IMR-90 (cell line): Measurements from ENCODE around the gene MAGI3. TPM values are rescaled to one million over a fixed set of nuclear protein-coding genes. Genes with fewer than 3 reads are reported as not detected.
A peak's percentile ranks its signal among the peaks of the same experiment; 100 is the strongest.

Experiments used
- ATAC-seq: fragments of 200-7000 bp; cut with Tn5 transposase; 2 replicates; pipeline ENCODE4 v1.9.1; 2020; ENCODE audit warnings: low read depth, mild to moderate bottlenecking, moderate library complexity
- BruUV-seq: library from RNA; stranded (reverse); fragments of 400-500 nt; replicated peaks from 2 replicates; lab custom pipeline; 2021; lab: Mats Ljungman, UMichigan
- CTCF ChIA-PET: fragments of 300-600 bp; formaldehyde crosslinking; extraction: SDS; loops from one replicate; lab custom pipeline; 2021; ENCODE audit warnings: antibody characterized with exemption; lab: Yijun Ruan, JAX
- POLR2A ChIA-PET: fragments of 300-600 bp; sonication (Branson Sonifier 250); formaldehyde crosslinking; loops from one replicate; lab custom pipeline; 2022; ENCODE audit warnings: antibody characterized with exemption; ENCODE audit not compliant: unreplicated experiment; lab: Charles Lee
- DNase-seq: peaks from one replicate; pipeline ENCODE4 v3.0.0; 2013
- H2AFZ ChIP-seq: replicated peaks from 2 replicates; pipeline ENCODE3; 2013; ENCODE audit warnings: low read length, mild to moderate bottlenecking; ENCODE audit not compliant: poor library complexity
- H2AK5ac ChIP-seq: 2 replicates; pipeline ENCODE4 v1.6.1; 2013; ENCODE audit warnings: low read depth, low read length, inconsistent platforms
- H2AK9ac ChIP-seq: replicated peaks from 2 replicates; pipeline ENCODE3; 2013; ENCODE audit warnings: mild to moderate bottlenecking, low read depth, low read length, moderate library complexity; ENCODE audit not compliant: poor library complexity
- H2BK120ac ChIP-seq: 2 replicates; pipeline ENCODE4 v1.6.1; 2013; ENCODE audit warnings: low read depth, low read length, inconsistent platforms
- H2BK15ac ChIP-seq: 3 replicates; pipeline ENCODE4 v1.6.1; 2013; ENCODE audit warnings: low read depth, low read length, inconsistent platforms
- H2BK20ac ChIP-seq: 2 replicates; pipeline ENCODE4 v1.6.1; 2013; ENCODE audit warnings: low read depth, mild to moderate bottlenecking, inconsistent platforms, low read length, moderate library complexity
- H2BK5ac ChIP-seq: 2 replicates; pipeline ENCODE4 v1.6.1; 2013; ENCODE audit warnings: mild to moderate bottlenecking, low read depth, low read length, inconsistent platforms; ENCODE audit not compliant: poor library complexity, severe bottlenecking
- H3K14ac ChIP-seq: replicated peaks from 2 replicates; pipeline ENCODE4 v1.6.1; 2013; ENCODE audit warnings: low read depth, low read length, inconsistent platforms
- H3K18ac ChIP-seq: 2 replicates; pipeline ENCODE4 v1.6.1; 2013; ENCODE audit warnings: low read depth, low read length, control low read depth
- H3K23ac ChIP-seq: 2 replicates; pipeline ENCODE4 v1.6.1; 2013; ENCODE audit warnings: low read depth, low read length, inconsistent platforms
- H3K27ac ChIP-seq: 2 replicates; pipeline ENCODE4 v1.5.1; 2013; ENCODE audit warnings: mild to moderate bottlenecking, control low read depth, low read length; ENCODE audit not compliant: insufficient read depth
- H3K27me3 ChIP-seq: 2 replicates; pipeline ENCODE4 v1.6.1; 2013; ENCODE audit warnings: low read length; ENCODE audit not compliant: control insufficient read depth, insufficient read depth
- H3K36me3 ChIP-seq: 2 replicates; pipeline ENCODE4 v1.6.1; 2013; ENCODE audit warnings: low read length, mixed read lengths; ENCODE audit not compliant: control insufficient read depth, insufficient read depth
- H3K4ac ChIP-seq: 2 replicates; pipeline ENCODE4 v1.6.1; 2013; ENCODE audit warnings: low read depth, low read length, inconsistent platforms
- H3K4me1 ChIP-seq: 2 replicates; pipeline ENCODE4 v1.6.1; 2013; ENCODE audit warnings: low read length, mixed read lengths; ENCODE audit not compliant: control insufficient read depth, insufficient read depth
- H3K4me2 ChIP-seq: 2 replicates; pipeline ENCODE4 v1.6.1; 2013; ENCODE audit warnings: low read depth, mild to moderate bottlenecking, control low read depth, low read length, moderate library complexity
- H3K4me3 ChIP-seq: 2 replicates; pipeline ENCODE4 v1.5.1; 2013; ENCODE audit warnings: low read depth, mild to moderate bottlenecking, control low read depth, low read length, moderate library complexity; ENCODE audit not compliant: insufficient read depth
- H3K56ac ChIP-seq: 2 replicates; pipeline ENCODE4 v1.6.1; 2013; ENCODE audit warnings: low read length, inconsistent platforms; ENCODE audit not compliant: insufficient read depth; ENCODE audit errors: extremely low read depth
- H3K79me1 ChIP-seq, 2 experiments: 2 replicates each; pipeline ENCODE4 v1.6.1; 2013; ENCODE audit warnings: low read length in 2 of 2, inconsistent platforms in 1 of 2, low read depth in 1 of 2
- H3K9ac ChIP-seq: 2 replicates; pipeline ENCODE4 v1.6.1; 2013; ENCODE audit warnings: low read depth, low read length, control low read depth
- H3K9me1 ChIP-seq: 2 replicates; pipeline ENCODE4 v1.6.1; 2013; ENCODE audit warnings: low read length, inconsistent platforms; ENCODE audit not compliant: insufficient read depth
- H3K9me3 ChIP-seq: 2 replicates; pipeline ENCODE4 v1.6.1; 2013; ENCODE audit warnings: low read length; ENCODE audit not compliant: control insufficient read depth, insufficient read depth
- H4K20me1 ChIP-seq: 2 replicates; pipeline ENCODE4 v1.6.1; 2013; ENCODE audit warnings: low read length, inconsistent platforms; ENCODE audit not compliant: insufficient read depth
- H4K5ac ChIP-seq: 2 replicates; pipeline ENCODE4 v1.6.1; 2013; ENCODE audit warnings: mild to moderate bottlenecking, low read depth, low read length, control low read depth
- H4K8ac ChIP-seq, 2 experiments: 2 replicates each; pipeline ENCODE4 v1.6.1; 2013; ENCODE audit warnings: low read depth in 2 of 2, low read length in 2 of 2, control low read depth in 1 of 2, inconsistent platforms in 1 of 2
- H4K91ac ChIP-seq: 2 replicates; pipeline ENCODE4 v1.6.1; 2013; ENCODE audit warnings: low read depth, low read length, inconsistent platforms; ENCODE audit not compliant: insufficient read depth
- CEBPB ChIP-seq: IDR thresholded peaks from 2 replicates; pipeline ENCODE4 v1.6.1; 2012; ENCODE audit warnings: low read depth, low read length, improper control_type of control experiment
- NFE2L2 ChIP-seq: fragments of 150-350 bp; IDR thresholded peaks from 2 replicates; pipeline ENCODE4 v1.6.1; 2016; ENCODE audit warnings: low read depth, mild to moderate bottlenecking, low read length
- RCOR1 ChIP-seq: IDR thresholded peaks from 2 replicates; pipeline ENCODE4 v1.6.1; 2012; ENCODE audit warnings: mild to moderate bottlenecking, low read length, improper control_type of control experiment; ENCODE audit not compliant: insufficient replicate concordance
- WGBS, 2 experiments: methylation state at CpG; one replicate each; pipeline versions ENCODE4 v1.1.5 to v1.1.7; 2013; ENCODE audit warnings: missing lambda C conversion rate in 2 of 2; ENCODE audit not compliant: insufficient read length in 1 of 2; ENCODE audit errors: extremely low coverage in 2 of 2; 5-methylcytosine and 5-hydroxymethylcytosine counted together
- dilution Hi-C: fragments of 300-500 bp; cut with HindIII; formaldehyde crosslinking; loops from one replicate; pipeline ENCODE4 v1.14.3; 2018; ENCODE audit warnings: low sequenced_read_pairs; ENCODE audit not compliant: unreplicated experiment
- in situ Hi-C: fragments of 300-500 bp; cut with MboI; formaldehyde crosslinking; loops from 3 replicates; pipeline ENCODE4 v1.14.3; 2019; ENCODE audit warnings: low sequenced_read_pairs, inconsistent platforms, mixed read lengths
- intact Hi-C: fragments of 100-400 bp; cut with micrococcal nuclease; formaldehyde crosslinking; loops from 2 replicates; pipeline ENCODE4 v1.10.0; 2022
- polyA plus RNA-seq, 3 experiments: library from polyadenylated mRNA; depleted of rRNA; stranded (reverse); fragments of >200 nt; gene quantifications; 2 replicates each; pipeline ENCODE4 v1.2.3, GENCODE V29; 2012; ENCODE audit warnings: low replicate concordance in 1 of 3
- total RNA-seq: library from RNA; depleted of rRNA; stranded (reverse); fragments of >200 nt; gene quantifications from 2 replicates; pipeline ENCODE4 v1.2.3, GENCODE V29; 2012

MAGI3 gene
- total and polyA plus RNA-seq, 2 of the 4 experiments (the other 2 are of a cell fraction): 2.5 to 8.8 TPM

DNA sequence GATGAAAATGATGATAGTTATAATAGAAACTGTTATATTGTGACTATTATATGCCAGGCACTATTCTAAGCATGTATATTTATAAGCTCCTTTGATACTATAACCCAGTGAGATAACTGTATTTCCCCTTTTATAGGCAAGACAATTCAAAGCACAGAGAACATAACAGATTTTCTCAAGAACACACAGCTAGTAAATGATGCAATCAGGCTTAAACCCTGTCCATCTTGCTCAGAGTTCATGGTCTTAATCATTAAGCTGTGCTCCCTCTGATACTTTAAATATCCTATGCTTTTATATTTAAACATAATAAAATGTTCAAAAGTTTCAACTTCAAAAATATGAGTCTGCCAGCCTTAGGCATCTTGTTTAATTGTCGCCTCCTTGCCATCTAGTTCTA is 280.3 kb downstream of the MAGI3 start:
- no peak overlapping the region for H3K4me3 ChIP-seq
- TF ChIP-seq CEBPB: peak; percentile 33; the same call in 1 of the 2 replicates
- no peak for TF ChIP-seq RCOR1
- no peak for TF ChIP-seq NFE2L2
- ATAC-seq (no peak), DNase-seq (no peak)
- no peak overlapping the region for H2AK5ac ChIP-seq
- ChIA-PET CTCF (interaction anchor here (0.6 kb wide), 1 partner anchor 8 kb away, joined by 3 read pairs; no protein-coding TSS in a partner anchor), POLR2A (no interaction called here)
- no peak overlapping the region for H2AK9ac ChIP-seq
- no peaks in the 10 kb centered on the region for H3K36me3 ChIP-seq
- no peak overlapping the region for H4K5ac ChIP-seq
- intact Hi-C loops: loop anchor here (10.0 kb wide), 2 partner anchors 216 to 446 kb away; no protein-coding TSS in a partner anchor
- no peak overlapping the region for H2BK120ac ChIP-seq
- H3K27me3 ChIP-seq: no peaks in the 10 kb centered on the region
- no peak overlapping the region for H4K91ac ChIP-seq
- H3K4ac ChIP-seq: no peak overlapping the region
- H2BK5ac ChIP-seq: no peak overlapping the region
- dilution Hi-C loops: no loop called here
- H3K79me1 ChIP-seq: no peaks in the 10 kb centered on the region
- no peak overlapping the region for H2AFZ ChIP-seq
- no TSS peak for BruUV-seq
- H3K9me1 ChIP-seq: peaks cover 3% of the 10 kb centered on the region; the same call in 1 of the 2 replicates
- H3K9ac ChIP-seq: no peak overlapping the region
- no peaks in the 10 kb centered on the region for H3K9me3 ChIP-seq
- no peaks in the 10 kb centered on the region for H4K20me1 ChIP-seq
- H2BK15ac ChIP-seq: no peak overlapping the region
- no peak overlapping the region for H2BK20ac ChIP-seq
- no peak overlapping the region for H3K27ac ChIP-seq
- no peak overlapping the region for H3K4me2 ChIP-seq
- in situ Hi-C loops: no loop called here
- no peak overlapping the region for H3K23ac ChIP-seq
- no peak overlapping the region for H3K56ac ChIP-seq
- H3K18ac ChIP-seq: no peak overlapping the region
- WGBS, 2 experiments: no CpG with 5 or more reads among the region's 1 CpG
- H3K14ac ChIP-seq: no peak overlapping the region
- peaks cover 2% of the 10 kb centered on the region; the same call in 1 of the 2 replicates for H3K4me1 ChIP-seq
- no peak overlapping the region for H4K8ac ChIP-seq
